Thyroid gland (tissue), 4 donors: Measurements from ENCODE around the gene SLC36A2. TPM values are rescaled to one million over a fixed set of nuclear protein-coding genes. Genes with fewer than 3 reads are reported as not detected.

Experiments used
- DNase-seq, 2 donors: peaks; one replicate each; pipeline ENCODE4 v3.0.0-alpha.2; 2019
- H3K27ac ChIP-seq, 3 donors: fragments of 200-600 bp; sonication (generic); 1 replicate in 2 of 3; 2 replicates in 1 of 3; pipeline ENCODE4 v1.5.1; 2016 to 2019; ENCODE audit warnings: mild to moderate bottlenecking in 1 of 3, moderate library complexity in 1 of 3
- H3K27me3 ChIP-seq: fragments of 200-600 bp; sonication (generic); one replicate; pipeline ENCODE4 v1.5.1; 2019
- H3K36me3 ChIP-seq, 2 donors: fragments of 200-600 bp; sonication (generic); one replicate each; pipeline ENCODE4 v1.5.1; 2016 to 2019
- H3K4me1 ChIP-seq, 2 donors: fragments of 200-600 bp; sonication (generic); one replicate each; pipeline ENCODE4 v1.5.1; 2017 to 2019
- H3K4me3 ChIP-seq, 3 donors: fragments of 200-600 bp; sonication (generic); replicated peaks in 1 of 3; 1 replicate in 2 of 3; 2 replicates in 1 of 3; pipeline ENCODE4 v1.5.1; 2016; ENCODE audit warnings: mild to moderate bottlenecking in 1 of 3
- H3K9me3 ChIP-seq: fragments of 200-600 bp; sonication (generic); one replicate; pipeline ENCODE4 v1.5.1; 2017
- POLR2A ChIP-seq, 2 donors: fragments of 450-650 bp; IDR thresholded peaks; one replicate each; pipeline ENCODE4 v1.6.1; 2017; ENCODE audit warnings: antibody characterized with exemption in 2 of 2, mild to moderate bottlenecking in 2 of 2, moderate library complexity in 1 of 2
- WGBS, 2 donors: methylation state at CpG; one replicate each; pipeline ENCODE4 v1.1.5; 2017; 5-methylcytosine and 5-hydroxymethylcytosine counted together
- intact Hi-C: fragments of 100-400 bp; cut with DNase I; formaldehyde crosslinking; loops from one replicate; pipeline ENCODE4 v1.15.1; 2023
- total RNA-seq, 4 donors: library from RNA; depleted of rRNA; stranded (reverse); fragments of >200 nt; gene quantifications; one replicate each; pipeline ENCODE4 v1.2.3, GENCODE V29; 2016
- TF ChIP-seq, protein P1 (sequence below), 6 experiments: fragments of 200-600 bp in 3 of 6; fragments of 450-650 bp in 3 of 6; sonication (generic) in 3 of 6; IDR thresholded peaks; one replicate each; pipeline ENCODE4 v1.5.1; 2016 to 2019; ENCODE audit warnings: antibody characterized with exemption in 6 of 6, mild to moderate bottlenecking in 2 of 6, inconsistent platforms in 1 of 6, moderate library complexity in 1 of 6

Gene SLC36A2
- total RNA-seq, 4 donors from 2014 or later, result not detected

DNA sequence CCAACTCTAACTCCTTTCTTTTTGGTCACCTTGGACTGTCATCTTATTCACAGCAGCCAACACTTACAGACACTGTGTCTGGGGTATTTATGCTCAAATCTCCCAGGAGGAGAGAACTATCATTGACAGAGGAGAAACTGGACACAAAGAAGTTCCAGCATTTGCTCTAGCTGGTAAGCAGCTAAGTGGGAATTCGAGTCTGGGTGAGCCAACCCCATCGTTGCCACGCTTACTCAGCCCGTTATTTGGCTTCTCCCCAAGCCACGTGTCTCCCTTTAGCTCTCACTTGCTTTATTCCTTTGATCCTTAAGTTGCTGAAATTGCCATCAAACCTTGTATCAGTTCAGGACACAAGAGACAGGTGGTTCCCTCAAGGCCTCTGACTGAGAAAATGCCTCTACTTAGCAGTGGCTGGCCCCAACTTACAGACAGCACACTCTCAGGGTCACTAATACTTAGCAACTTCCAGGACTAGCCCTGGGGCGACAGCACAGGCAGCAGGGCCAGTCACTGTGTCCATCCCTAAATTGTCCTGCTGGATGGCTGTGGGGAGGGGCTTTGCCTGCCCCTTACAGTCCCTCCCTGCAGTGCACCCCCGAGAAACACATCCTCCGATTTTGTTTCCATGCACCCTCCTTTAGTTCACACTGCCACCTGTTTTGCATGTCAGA, 1.4 kb downstream of the SLC36A2 start:
- 32 to 45% methylated on average over 8 of the region's 8 CpGs for WGBS, 2 donors
- Histone ChIP-seq H3K9me3 (no peaks in the 10 kb centered on the region), H3K27ac (no peak overlapping the region), H3K36me3 (no peaks in the 10 kb centered on the region), H3K4me3 (no peak overlapping the region), H3K4me1 (peaks cover 0 to 6% of the 10 kb centered on the region in 2 donors), H3K27me3 (no peaks in the 10 kb centered on the region)
- TF ChIP-seq POLR2A (IDR thresholded peaks at IDR 0.05), result no peak
- TF ChIP-seq, protein P1, sequence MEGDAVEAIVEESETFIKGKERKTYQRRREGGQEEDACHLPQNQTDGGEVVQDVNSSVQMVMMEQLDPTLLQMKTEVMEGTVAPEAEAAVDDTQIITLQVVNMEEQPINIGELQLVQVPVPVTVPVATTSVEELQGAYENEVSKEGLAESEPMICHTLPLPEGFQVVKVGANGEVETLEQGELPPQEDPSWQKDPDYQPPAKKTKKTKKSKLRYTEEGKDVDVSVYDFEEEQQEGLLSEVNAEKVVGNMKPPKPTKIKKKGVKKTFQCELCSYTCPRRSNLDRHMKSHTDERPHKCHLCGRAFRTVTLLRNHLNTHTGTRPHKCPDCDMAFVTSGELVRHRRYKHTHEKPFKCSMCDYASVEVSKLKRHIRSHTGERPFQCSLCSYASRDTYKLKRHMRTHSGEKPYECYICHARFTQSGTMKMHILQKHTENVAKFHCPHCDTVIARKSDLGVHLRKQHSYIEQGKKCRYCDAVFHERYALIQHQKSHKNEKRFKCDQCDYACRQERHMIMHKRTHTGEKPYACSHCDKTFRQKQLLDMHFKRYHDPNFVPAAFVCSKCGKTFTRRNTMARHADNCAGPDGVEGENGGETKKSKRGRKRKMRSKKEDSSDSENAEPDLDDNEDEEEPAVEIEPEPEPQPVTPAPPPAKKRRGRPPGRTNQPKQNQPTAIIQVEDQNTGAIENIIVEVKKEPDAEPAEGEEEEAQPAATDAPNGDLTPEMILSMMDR (IDR thresholded peaks at IDR 0.05), result no peak
- intact Hi-C loops, result no loop called here
- DNase-seq, result peak; percentile 22 to 32

DNA sequence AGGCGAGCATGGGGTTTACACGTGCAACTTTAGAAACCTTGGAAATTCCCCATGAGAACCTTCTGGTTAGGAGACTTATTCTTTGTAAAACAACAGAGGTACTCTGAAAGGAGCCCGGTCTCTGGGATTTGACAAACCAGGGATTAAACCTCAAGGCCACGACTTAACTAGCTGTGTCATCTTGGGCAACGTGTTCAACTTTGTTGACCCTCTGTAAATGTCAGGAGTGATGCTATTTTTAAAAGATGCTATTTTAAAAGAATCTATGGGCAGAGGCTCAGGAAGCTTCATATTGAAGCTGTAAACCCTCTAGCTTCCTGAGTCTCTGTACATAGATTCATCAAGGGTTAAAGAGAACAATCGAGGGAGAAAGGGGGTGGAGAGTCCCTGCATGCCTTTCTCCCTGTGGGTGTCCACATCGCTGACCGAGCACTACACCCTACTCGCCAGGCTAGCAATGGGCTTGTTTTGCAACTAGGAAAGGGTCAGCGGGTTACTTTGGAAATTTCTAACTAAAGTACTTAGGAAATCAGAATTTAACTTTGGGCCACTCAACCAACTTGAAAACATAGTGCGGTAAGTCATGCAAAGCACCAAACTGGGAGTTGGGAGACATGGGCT, 2.1 kb downstream of the SLC36A2 start:
- H3K4me1 ChIP-seq, result peaks cover 0 to 6% of the 10 kb centered on the region in 2 donors
- TF ChIP-seq, protein P1 (IDR thresholded peaks at IDR 0.05), result no peak
- TF ChIP-seq POLR2A (IDR thresholded peaks at IDR 0.05), result no peak
- H3K9me3 ChIP-seq, result no peaks in the 10 kb centered on the region
- no peaks in the 10 kb centered on the region for H3K36me3 ChIP-seq
- no peaks in the 10 kb centered on the region for H3K27me3 ChIP-seq
- H3K27ac ChIP-seq, result no peak overlapping the region
- DNase-seq, result no peak
- WGBS, 2 donors, result 31 to 32% methylated on average over 11 of the region's 11 CpGs
- intact Hi-C loops, result no loop called here
- H3K4me3 ChIP-seq, result no peak overlapping the region

DNA sequence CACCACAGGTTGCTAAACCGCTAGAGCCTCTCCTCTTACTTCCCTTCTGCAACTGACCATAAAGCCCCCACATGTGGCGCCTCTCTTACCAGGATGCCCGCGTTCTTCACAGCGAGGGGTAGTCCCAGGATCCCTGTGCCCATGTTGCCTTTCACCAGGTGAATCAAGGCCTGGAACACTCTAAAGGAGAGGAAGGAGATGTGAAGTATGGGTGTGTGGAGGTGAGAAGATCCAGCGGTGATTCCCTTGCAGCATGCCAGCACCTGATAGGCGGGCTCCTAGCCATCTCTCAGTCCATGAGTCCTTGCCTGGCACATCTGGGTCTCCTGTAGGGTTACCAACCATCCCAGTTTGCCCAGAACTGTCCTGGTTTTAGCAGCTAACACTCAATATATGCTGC, 3.3 kb downstream of the SLC36A2 start:
- DNase-seq, result no peak
- no peak overlapping the region for H3K27ac ChIP-seq
- WGBS, 2 donors, result 95 to 97% methylated on average over 7 of the region's 7 CpGs
- no peaks in the 10 kb centered on the region for H3K36me3 ChIP-seq
- no peak overlapping the region for H3K4me3 ChIP-seq
- intact Hi-C loops, result no loop called here
- no peaks in the 10 kb centered on the region for H3K27me3 ChIP-seq
- H3K4me1 ChIP-seq, result peaks cover 0 to 6% of the 10 kb centered on the region in 2 donors
- no peak for TF ChIP-seq POLR2A (IDR thresholded peaks at IDR 0.05)
- H3K9me3 ChIP-seq, result no peaks in the 10 kb centered on the region

DNA sequence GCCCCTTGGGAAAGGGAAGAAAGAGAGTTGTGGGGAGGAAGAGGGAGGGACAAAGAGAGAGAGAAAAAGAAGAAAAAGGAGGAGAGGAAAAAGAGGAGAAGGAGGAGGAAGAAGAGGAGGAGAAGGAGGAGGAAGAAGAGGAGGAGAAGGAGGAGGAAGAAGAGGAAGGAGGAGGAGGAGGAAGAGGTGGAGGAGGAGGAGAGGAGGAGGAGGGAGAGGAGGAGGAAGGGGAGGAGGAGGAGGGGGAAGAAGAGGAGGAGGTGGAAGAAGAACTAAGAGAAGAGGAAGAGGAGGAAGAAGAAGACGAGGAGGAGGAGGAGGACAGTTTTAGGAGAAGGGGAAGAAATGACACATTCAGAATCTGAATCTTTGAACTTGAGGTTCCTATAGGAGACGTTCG, 7.4 kb downstream of the SLC36A2 start:
- Histone ChIP-seq H3K9me3 (no peaks in the 10 kb centered on the region), H3K36me3 (no peaks in the 10 kb centered on the region), H3K27ac (no peak overlapping the region), H3K4me1 (no peaks in the 10 kb centered on the region), H3K27me3 (no peaks in the 10 kb centered on the region), H3K4me3 (no peak overlapping the region)
- no peak for DNase-seq
- intact Hi-C loops, result no loop called here
- WGBS, 2 donors, result 80 to 81% methylated on average over 3 of the region's 3 CpGs
- TF ChIP-seq, protein P1 (IDR thresholded peaks at IDR 0.05), result no peak
- TF ChIP-seq POLR2A (IDR thresholded peaks at IDR 0.05), result no peak

DNA sequence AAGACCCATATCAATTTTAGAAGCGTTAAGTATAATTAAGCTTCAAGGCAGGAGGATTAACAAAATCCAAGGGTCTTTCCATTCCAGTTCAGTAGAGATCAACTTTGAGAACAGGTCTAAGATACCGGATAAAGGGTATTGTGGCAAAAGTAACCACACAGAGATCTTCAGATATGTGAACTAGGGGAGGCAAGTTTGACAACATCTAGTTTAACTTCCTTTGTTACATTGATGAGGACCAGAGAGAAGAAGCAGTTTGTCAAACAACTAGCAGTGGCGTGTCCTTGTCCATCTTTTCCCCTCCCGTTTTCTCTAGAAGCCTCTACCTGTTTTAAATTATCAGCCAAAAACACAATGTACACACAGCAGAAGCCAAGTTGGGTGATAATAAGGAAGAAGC, 8.6 kb downstream of the SLC36A2 start:
- intact Hi-C loops, result no loop called here
- Histone ChIP-seq H3K9me3 (no peaks in the 10 kb centered on the region), H3K4me3 (no peak overlapping the region), H3K27me3 (no peaks in the 10 kb centered on the region), H3K36me3 (no peaks in the 10 kb centered on the region), H3K27ac (no peak overlapping the region), H3K4me1 (no peaks in the 10 kb centered on the region)
- 82 to 88% methylated on average over 4 of the region's 4 CpGs for WGBS, 2 donors
- TF ChIP-seq, protein P1 (IDR thresholded peaks at IDR 0.05), result no peak
- no peak for TF ChIP-seq POLR2A (IDR thresholded peaks at IDR 0.05)
- no peak for DNase-seq
